ENCODE data around the gene WNT5B. TPM values are rescaled to one million over a fixed set of nuclear protein-coding genes. Genes with fewer than 3 reads are reported as not detected.

WNT5B gene
- total and polyA plus RNA-seq, 2 of the 8 experiments (the other 6 are each of a cell fraction or from before 2014, with no cell fraction given), result 0.91 to 1.2 TPM

DNA sequence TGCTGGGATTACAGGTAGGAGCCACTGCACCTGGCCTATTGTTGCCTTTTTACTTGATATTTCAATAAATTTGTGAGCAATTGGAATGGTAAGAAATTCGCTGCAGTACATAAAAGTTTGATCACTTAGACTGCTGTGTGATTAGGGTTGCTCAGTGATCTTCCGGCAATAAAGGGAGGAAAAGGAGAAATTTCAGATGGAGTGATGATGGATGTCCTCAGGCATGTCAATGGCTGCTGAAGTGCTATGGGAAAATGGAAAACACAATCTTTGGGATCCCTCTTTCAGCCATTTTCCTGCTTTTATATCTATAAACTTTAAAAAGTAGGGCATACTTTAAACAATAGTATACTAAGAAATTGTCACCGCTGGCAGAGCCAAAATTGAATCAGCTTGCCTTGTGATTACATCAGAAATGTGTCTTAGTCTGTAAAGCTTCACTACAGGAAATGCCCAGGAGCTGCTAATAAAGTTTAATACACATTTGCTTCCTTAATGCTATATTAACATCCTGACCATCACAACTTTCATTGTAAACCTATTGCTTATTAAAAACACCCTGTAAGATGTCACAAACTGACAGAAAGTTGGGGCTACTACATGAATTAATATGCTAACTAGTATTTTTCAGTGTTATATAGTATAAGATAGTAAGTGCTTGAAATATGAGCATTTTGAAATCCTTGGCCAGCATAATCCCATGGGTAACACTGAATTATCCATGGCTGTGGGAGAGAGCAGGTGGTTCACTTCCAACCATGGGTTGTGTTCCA is 20.9 kb upstream of the WNT5B start:
- no peak overlapping the region for H4K8ac ChIP-seq (ENCODE audit: extremely low read depth, insufficient read depth, low read length)
- peaks cover 0 to 6% of the 10 kb centered on the region in 2 experiments for H4K20me1 ChIP-seq (replicated peaks in 1 of 2; ENCODE audit: control insufficient read depth in 1 of 2, insufficient read depth in 2 of 2, low read length in 2 of 2)
- no peak overlapping the region for H3K4me2 ChIP-seq (ENCODE audit: insufficient read depth in 1 of 2, low read depth in 2 of 2, low read length in 2 of 2)
- no peaks in the 10 kb centered on the region for H3K36me3 ChIP-seq (ENCODE audit: control insufficient read depth in 2 of 4, insufficient read depth in 4 of 4, low read length in 3 of 4)
- H3K27me3 ChIP-seq (replicated peaks in 1 of 4; ENCODE audit: control insufficient read depth in 3 of 4, extremely low read depth in 1 of 4, insufficient read depth in 3 of 4, low read length in 3 of 4), result peaks cover 0 to 17% (median 14%) of the 10 kb centered on the region in 4 experiments; a peak in 5 of 7 replicates
- no peak overlapping the region for H2BK5ac ChIP-seq (ENCODE audit: low read depth, low read length)
- no peak overlapping the region for H3K23ac ChIP-seq (ENCODE audit: insufficient read length)
- WGBS, 2 experiments (ENCODE audit: extremely low coverage in 1 of 2, insufficient coverage in 1 of 2, insufficient read length in 1 of 2, insufficient replicate concordance in 2 of 2, low coverage in 1 of 2, low lambda C conversion rate in 2 of 2, missing lambda C conversion rate in 1 of 2), result 94% methylated on average over 3 of the region's 3 CpGs; no CpG with 5 or more reads in 1 of the 2 experiments
- no peak overlapping the region for H3K4ac ChIP-seq (replicated peaks; ENCODE audit: insufficient read length, low read depth, low read length)
- peaks cover 9% of the 10 kb centered on the region for H3K23me2 ChIP-seq (ENCODE audit: low read depth, low read length)
- DNase-seq (ENCODE audit: low read depth in 1 of 2, low spot score in 2 of 2) (no peak), FAIRE-seq (no peak)
- no peak overlapping the region for H2BK20ac ChIP-seq (ENCODE audit: low read length)
- H3K14ac ChIP-seq (ENCODE audit: insufficient read length), result no peak overlapping the region
- H3K79me2 ChIP-seq (ENCODE audit: control insufficient read depth in 1 of 2, insufficient read depth in 2 of 2, low read length in 2 of 2), result no peaks in the 10 kb centered on the region
- no peak overlapping the region for H2AK5ac ChIP-seq (ENCODE audit: low read depth, low read length)
- no peaks in the 10 kb centered on the region for H3K9me3 ChIP-seq (ENCODE audit: insufficient read depth in 2 of 2, low read depth in 1 of 2, low read length in 1 of 2)
- H3K4me1 ChIP-seq (replicated peaks in 1 of 4; ENCODE audit: control insufficient read depth in 3 of 4, insufficient read depth in 4 of 4, low read length in 3 of 4), result peaks cover 0 to 7% (median 2%) of the 10 kb centered on the region in 4 experiments; a peak in 5 of 7 replicates
- H3K27ac ChIP-seq (ENCODE audit: low read depth, low read length), result no peak overlapping the region
- H3K79me1 ChIP-seq (ENCODE audit: low read depth, low read length), result no peaks in the 10 kb centered on the region
- no peak overlapping the region for H2BK15ac ChIP-seq (ENCODE audit: low read length)
- no peak overlapping the region for H2BK120ac ChIP-seq (replicated peaks; ENCODE audit: low read depth, low read length)
- H3K9ac ChIP-seq (replicated peaks in 1 of 4; ENCODE audit: extremely low read depth in 1 of 4, low read depth in 3 of 4, low read length in 3 of 4), result no peak overlapping the region
- no peak overlapping the region for H2AFZ ChIP-seq (ENCODE audit: low read length)
- no peak overlapping the region for H4K5ac ChIP-seq (ENCODE audit: insufficient read length, low read depth, low read length)
- H2BK12ac ChIP-seq (ENCODE audit: low read depth, low read length), result no peak overlapping the region
- no peak overlapping the region for H3K18ac ChIP-seq (ENCODE audit: extremely low read depth, low read length)
- no peak overlapping the region for H3K4me3 ChIP-seq (ENCODE audit: extremely low read depth in 1 of 4, insufficient read depth in 2 of 4, low read depth in 3 of 4, low read length in 4 of 4)
- ChIA-PET POLR2A (ENCODE audit: partially characterized antibody) (no interaction called here), CTCF (ENCODE audit: partially characterized antibody) (interaction anchor here (0.5 to 2.0 kb wide), 3 partner anchors 21 to 504 kb away, joined by 3 to 6 read pairs (median 3); partner anchors contain the start of gene WNT5B)
- H4K91ac ChIP-seq (replicated peaks; ENCODE audit: insufficient read length, low read length), result no peak overlapping the region
- H3K56ac ChIP-seq (replicated peaks; ENCODE audit: insufficient read length, low read depth, low read length), result no peak overlapping the region
- TF ChIP-seq RBBP5 (IDR thresholded peaks at IDR 0.05; ENCODE audit: borderline replicate concordance, low read depth, low read length) (no peak), CTCF (IDR thresholded peaks at IDR 0.05; ENCODE audit: control extremely low read depth in 1 of 3, insufficient read depth in 1 of 3, low read depth in 1 of 3, low read length in 3 of 3) (no peak), TEAD4 (IDR thresholded peaks at IDR 0.05; ENCODE audit: low read depth, low read length) (no peak), SIN3A (conservative IDR thresholded peaks at IDR 0.05 in 1 of 2, IDR thresholded peaks at IDR 0.05 in 1 of 2; ENCODE audit: low read depth in 1 of 2, low read length in 2 of 2) (no peak), KDM1A (IDR thresholded peaks at IDR 0.05; ENCODE audit: borderline replicate concordance, low read length) (no peak), TBP (IDR thresholded peaks at IDR 0.05; ENCODE audit: low read depth, low read length) (no peak), SRF (IDR thresholded peaks at IDR 0.05; ENCODE audit: low read depth, low read length) (no peak)

Measured in H1 (cell line).